Thoracic aorta (tissue), 2 donors: ENCODE measurements around the gene EXOC3. TPM values are rescaled to one million over a fixed set of nuclear protein-coding genes. Genes with fewer than 3 reads are reported as not detected.

Source experiments
- ATAC-seq: fragments of 150-250 bp; one replicate; pipeline ENCODE4 v1.8.0; 2017; ENCODE audit warnings: low read depth; ENCODE audit not compliant: insufficient number of reproducible peaks, low FRiP score
- DNase-seq: peaks from one replicate; pipeline ENCODE4 v3.0.0-alpha.2; 2020; ENCODE audit warnings: low spot score
- H3K27ac ChIP-seq, 2 donors: fragments of 200-600 bp; sonication (generic); 1 replicate in 1 of 2; 2 replicates in 1 of 2; pipeline ENCODE4 v1.5.1; 2016; ENCODE audit warnings: mild to moderate bottlenecking in 2 of 2, moderate library complexity in 2 of 2
- H3K27me3 ChIP-seq: fragments of 200-600 bp; sonication (generic); replicated peaks from 2 replicates; pipeline ENCODE4 v1.6.0; 2016; ENCODE audit warnings: mild to moderate bottlenecking; ENCODE audit not compliant: insufficient read depth
- H3K36me3 ChIP-seq: fragments of 200-600 bp; sonication (generic); one replicate; pipeline ENCODE4 v1.5.1; 2016
- H3K4me1 ChIP-seq, 2 donors: fragments of 200-600 bp; sonication (generic); 1 replicate in 1 of 2; 2 replicates in 1 of 2; pipeline versions ENCODE4 v1.5.1 to v1.6.0; 2016; ENCODE audit warnings: low read depth in 2 of 2, mild to moderate bottlenecking in 1 of 2; ENCODE audit not compliant: control insufficient read depth in 1 of 2
- H3K4me3 ChIP-seq: fragments of 200-600 bp; sonication (generic); 2 replicates; pipeline ENCODE4 v1.5.1; 2016; ENCODE audit warnings: mild to moderate bottlenecking
- H3K9me3 ChIP-seq: fragments of 200-600 bp; sonication (generic); 2 replicates; pipeline ENCODE4 v1.5.1; 2016
- CTCF ChIP-seq: fragments of 200-600 bp; sonication (generic); IDR thresholded peaks from one replicate; pipeline ENCODE4 v1.5.1; 2019; ENCODE audit warnings: antibody characterized with exemption
- total RNA-seq, 2 donors: library from RNA; depleted of rRNA; stranded (reverse); fragments of >200 nt; gene quantifications; one replicate each; pipeline versions ENCODE4 v1.1.0 to v1.2.3, GENCODE V29; 2016

Gene EXOC3
- total RNA-seq, 2 donors from 2014 or later, result 34.5 to 79.7 TPM

DNA sequence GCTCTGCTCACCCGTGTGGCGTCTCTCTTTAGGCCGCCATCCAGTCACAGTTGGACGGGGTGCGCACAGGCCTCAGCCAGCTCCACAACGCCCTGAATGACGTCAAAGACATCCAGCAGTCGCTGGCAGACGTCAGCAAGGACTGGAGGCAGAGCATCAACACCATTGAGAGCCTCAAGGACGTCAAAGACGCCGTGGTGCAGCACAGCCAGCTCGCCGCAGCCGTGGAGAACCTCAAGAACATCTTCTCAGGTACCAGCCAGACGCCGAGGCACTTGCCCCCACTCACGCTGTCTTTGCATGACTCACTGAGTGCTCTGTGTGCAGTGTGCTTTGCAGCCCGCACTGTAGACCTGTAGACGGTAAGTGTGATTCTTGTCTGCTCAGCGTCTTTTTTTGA, 4.5 kb downstream of the EXOC3 start:
- Histone ChIP-seq H3K27ac (no peak overlapping the region), H3K4me1 (peaks cover 4 to 12% of the 10 kb centered on the region in 2 donors), H3K4me3 (no peak overlapping the region), H3K9me3 (peaks cover 6% of the 10 kb centered on the region), H3K36me3 (peaks cover 39% of the 10 kb centered on the region), H3K27me3 (no peaks in the 10 kb centered on the region)
- DNase-seq, result no peak
- TF ChIP-seq CTCF, result no peak
- no peak for ATAC-seq

- Histone ChIP-seq H3K4me3 (no peak overlapping the region), H3K4me1 (peaks cover 4 to 11% of the 10 kb centered on the region in 2 donors), H3K27me3 (no peaks in the 10 kb centered on the region), H3K27ac (no peak overlapping the region), H3K36me3 (peaks cover 46% of the 10 kb centered on the region), H3K9me3 (peaks cover 6% of the 10 kb centered on the region)
- no peak for DNase-seq
- ATAC-seq, result no peak
- TF ChIP-seq CTCF, result no peak
These were observed 5.2 kb downstream of the EXOC3 start for GRCh38 chr5:448061-448765.

- H3K4me1 ChIP-seq, result peaks cover 3 to 10% of the 10 kb centered on the region in 2 donors
- no peak for DNase-seq
- H3K9me3 ChIP-seq, result peaks cover 6% of the 10 kb centered on the region
- H3K27ac ChIP-seq, result no peak overlapping the region
- no peak for TF ChIP-seq CTCF
- H3K27me3 ChIP-seq, result no peaks in the 10 kb centered on the region
- H3K4me3 ChIP-seq, result no peak overlapping the region
- H3K36me3 ChIP-seq, result peaks cover 51% of the 10 kb centered on the region
- no peak for ATAC-seq
These were observed 5.8 kb downstream of the EXOC3 start for GRCh38 chr5:448766-449090.

DNA sequence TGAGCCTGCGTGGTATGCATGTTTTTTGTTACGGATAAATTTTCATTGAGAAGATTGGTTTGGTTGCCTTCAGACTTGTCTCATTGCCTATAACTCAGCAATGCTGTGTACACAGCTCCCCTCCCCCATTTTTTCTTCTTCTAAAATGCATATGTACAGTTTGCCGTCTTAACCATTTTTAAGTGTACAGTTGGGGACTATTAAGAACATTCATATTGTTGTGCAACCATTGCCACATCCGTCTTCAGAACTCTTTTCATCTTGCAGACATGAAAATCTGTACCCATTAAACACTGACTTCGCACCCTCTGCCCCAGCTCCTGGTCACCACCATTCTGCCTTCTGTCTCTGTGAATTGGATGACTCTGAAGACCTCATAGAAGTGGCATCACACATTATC, 6.2 kb downstream of the EXOC3 start:
- no peak overlapping the region for H3K27ac ChIP-seq
- no peak overlapping the region for H3K4me3 ChIP-seq
- no peak for TF ChIP-seq CTCF
- DNase-seq (no peak), ATAC-seq (no peak)
- peaks cover 6% of the 10 kb centered on the region for H3K9me3 ChIP-seq
- H3K36me3 ChIP-seq, result peaks cover 55% of the 10 kb centered on the region
- peaks cover 0 to 6% of the 10 kb centered on the region in 2 donors for H3K4me1 ChIP-seq
- no peaks in the 10 kb centered on the region for H3K27me3 ChIP-seq

- no peaks in the 10 kb centered on the region for H3K4me1 ChIP-seq
- peaks cover 66% of the 10 kb centered on the region for H3K36me3 ChIP-seq
- H3K27me3 ChIP-seq, result no peaks in the 10 kb centered on the region
- peaks cover 6% of the 10 kb centered on the region for H3K9me3 ChIP-seq
- ATAC-seq (no peak), DNase-seq (no peak)
- TF ChIP-seq CTCF, result no peak
- H3K27ac ChIP-seq, result no peak overlapping the region
- no peak overlapping the region for H3K4me3 ChIP-seq
These were observed 8.8 kb downstream of the EXOC3 start for GRCh38 chr5:451587-452458.
